Neuronal stem cell (in vitro differentiated cells): ENCODE results near the gene KRT82.
A peak's percentile ranks its signal among the peaks of the same experiment; 100 is the strongest.

Experiments used
- DNase-seq: peaks from one replicate; pipeline ENCODE4 v3.0.0-alpha.2; 2013; ENCODE audit warnings: low spot score
- H2AFZ ChIP-seq: one replicate; pipeline ENCODE4 v1.6.1; 2013; ENCODE audit warnings: mild to moderate bottlenecking, low read length, inconsistent platforms
- H2AK5ac ChIP-seq: 2 replicates; pipeline ENCODE4 v1.6.1; 2013; ENCODE audit warnings: low read depth, mild to moderate bottlenecking, inconsistent platforms, low read length, moderate library complexity, mixed read lengths
- H2BK120ac ChIP-seq: 2 replicates; pipeline ENCODE4 v1.6.1; 2013; ENCODE audit warnings: low read depth, mild to moderate bottlenecking, inconsistent platforms, low read length, moderate library complexity, mixed read lengths
- H2BK12ac ChIP-seq: one replicate; pipeline ENCODE4 v1.6.1; 2013; ENCODE audit warnings: low read length, inconsistent platforms
- H2BK15ac ChIP-seq: 2 replicates; pipeline ENCODE4 v1.6.1; 2013; ENCODE audit warnings: mild to moderate bottlenecking, low read length, inconsistent platforms, mixed read lengths
- H2BK5ac ChIP-seq: one replicate; pipeline ENCODE4 v1.6.1; 2013; ENCODE audit warnings: inconsistent platforms, mild to moderate bottlenecking, low read length, moderate library complexity
- H3K14ac ChIP-seq: one replicate; pipeline ENCODE4 v1.6.1; 2013; ENCODE audit warnings: low read length, inconsistent platforms
- H3K18ac ChIP-seq: 2 replicates; pipeline ENCODE4 v1.6.1; 2013; ENCODE audit warnings: low read length, inconsistent platforms
- H3K23ac ChIP-seq: 2 replicates; pipeline ENCODE4 v1.6.1; 2013; ENCODE audit warnings: low read depth, mild to moderate bottlenecking, mixed read lengths, low read length, inconsistent platforms; ENCODE audit not compliant: poor library complexity
- H3K27ac ChIP-seq: replicated peaks from 3 replicates; pipeline ENCODE4 v1.5.1; 2013; ENCODE audit warnings: low read length, inconsistent platforms
- H3K27me3 ChIP-seq, 3 experiments: 2 replicates each; pipeline ENCODE4 v1.6.1; 2013; ENCODE audit warnings: low read length in 3 of 3, mild to moderate bottlenecking in 2 of 3, inconsistent platforms in 1 of 3, low read depth in 1 of 3, mixed read lengths in 1 of 3, moderate library complexity in 1 of 3; ENCODE audit not compliant: control insufficient read depth in 3 of 3, insufficient read depth in 3 of 3
- H3K36me3 ChIP-seq, 2 donors: replicated peaks in 1 of 2; 2 replicates each; pipeline ENCODE4 v1.6.1; 2013; ENCODE audit warnings: low read length in 2 of 2; ENCODE audit not compliant: control insufficient read depth in 2 of 2, insufficient read depth in 2 of 2
- H3K4ac ChIP-seq: 2 replicates; pipeline ENCODE4 v1.6.1; 2013; ENCODE audit warnings: inconsistent platforms, mild to moderate bottlenecking, low read length, moderate library complexity
- H3K4me1 ChIP-seq, 2 donors: 1 replicate in 1 of 2; 2 replicates in 1 of 2; pipeline ENCODE4 v1.6.1; 2013; ENCODE audit warnings: low read length in 2 of 2, low read depth in 1 of 2; ENCODE audit not compliant: control insufficient read depth in 2 of 2, insufficient read depth in 1 of 2
- H3K4me2 ChIP-seq: one replicate; pipeline ENCODE4 v1.6.1; 2013; ENCODE audit warnings: mild to moderate bottlenecking, low read length, inconsistent platforms; ENCODE audit not compliant: insufficient read depth, poor library complexity, severe bottlenecking
- H3K4me3 ChIP-seq, 2 donors: 2 replicates each; pipeline ENCODE4 v1.5.1; 2013; ENCODE audit warnings: low read length in 2 of 2, mild to moderate bottlenecking in 2 of 2, inconsistent platforms in 1 of 2, moderate library complexity in 1 of 2
- H3K79me1 ChIP-seq: one replicate; pipeline ENCODE4 v1.6.1; 2013; ENCODE audit warnings: low read depth, mild to moderate bottlenecking, inconsistent platforms, low read length, moderate library complexity
- H3K9ac ChIP-seq: one replicate; pipeline ENCODE4 v1.6.1; 2013; ENCODE audit warnings: mild to moderate bottlenecking, low read depth, low read length, inconsistent platforms; ENCODE audit not compliant: poor library complexity
- H3K9me3 ChIP-seq, 2 donors: replicated peaks in 1 of 2; 2 replicates each; pipeline versions ENCODE3 to v1.6.1; 2013; ENCODE audit warnings: low read length in 2 of 2, mild to moderate bottlenecking in 2 of 2, inconsistent platforms in 1 of 2, low read depth in 1 of 2, mixed read lengths in 1 of 2, moderate library complexity in 1 of 2; ENCODE audit not compliant: control insufficient read depth in 2 of 2, insufficient read depth in 1 of 2
- H4K8ac ChIP-seq: one replicate; pipeline ENCODE4 v1.6.1; 2013; ENCODE audit warnings: low read depth, mild to moderate bottlenecking, inconsistent platforms, low read length, moderate library complexity
- H4K91ac ChIP-seq: one replicate; pipeline ENCODE4 v1.6.1; 2013; ENCODE audit warnings: low read length, low read depth, mild to moderate bottlenecking, inconsistent platforms; ENCODE audit not compliant: poor library complexity
- WGBS, 2 donors: extraction: QIAGEN DNeasy Blood & Tissue Kit; methylation state at CpG; one replicate each; pipeline ENCODE4 v1.1.7; 2013; ENCODE audit warnings: missing lambda C conversion rate in 2 of 2, mixed read lengths in 1 of 2; ENCODE audit not compliant: insufficient read length in 2 of 2, insufficient replicate concordance in 1 of 2; ENCODE audit errors: extremely low coverage in 2 of 2; 5-methylcytosine and 5-hydroxymethylcytosine counted together

The KRT82 gene

DNA sequence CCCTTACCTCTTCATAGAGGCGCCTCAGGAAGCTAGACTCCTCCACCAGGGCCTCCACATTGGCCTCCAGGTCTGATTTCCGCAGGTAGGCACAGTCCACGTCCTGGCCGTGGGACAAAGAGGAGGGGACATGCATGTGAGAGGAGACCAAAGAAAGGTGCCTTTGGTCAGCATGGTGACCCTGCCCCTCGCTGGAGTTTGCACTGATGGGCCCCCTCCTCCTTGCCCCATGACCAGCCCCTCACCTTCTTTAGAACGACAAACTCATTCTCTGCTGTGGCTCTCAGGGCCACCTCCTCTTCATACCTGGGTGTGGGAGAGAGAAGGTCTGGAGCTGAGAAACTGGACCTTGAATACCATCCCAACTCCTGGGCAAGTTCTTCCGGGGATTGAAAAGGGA lies 42.1 kb downstream of the KRT82 start:
- no peak overlapping the region for H2AFZ ChIP-seq
- H2BK5ac ChIP-seq = peak overlapping the region; percentile 11
- no peak overlapping the region for H3K14ac ChIP-seq
- no peak overlapping the region for H4K8ac ChIP-seq
- DNase-seq = no peak
- no peaks in the 10 kb centered on the region for H3K36me3 ChIP-seq
- H3K9me3 ChIP-seq = no peaks in the 10 kb centered on the region
- no peaks in the 10 kb centered on the region for H3K79me1 ChIP-seq
- H3K18ac ChIP-seq = peak overlapping the region; percentile 12
- WGBS, 2 donors = no CpG with 5 or more reads among the region's 7 CpGs
- no peak overlapping the region for H3K9ac ChIP-seq
- no peak overlapping the region for H3K4ac ChIP-seq
- peak overlapping the region; percentile 76 for H3K23ac ChIP-seq
- no peak overlapping the region for H2BK15ac ChIP-seq
- H3K27me3 ChIP-seq = peaks cover 0 to 5% (median 0%) of the 10 kb centered on the region in 3 experiments
- no peak overlapping the region for H2AK5ac ChIP-seq
- H3K4me3 ChIP-seq = no peak overlapping the region
- no peak overlapping the region for H4K91ac ChIP-seq
- H2BK12ac ChIP-seq = no peak overlapping the region
- no peak overlapping the region for H2BK120ac ChIP-seq
- no peaks in the 10 kb centered on the region for H3K4me1 ChIP-seq
- no peak overlapping the region for H3K27ac ChIP-seq
- H3K4me2 ChIP-seq = no peak overlapping the region

DNA sequence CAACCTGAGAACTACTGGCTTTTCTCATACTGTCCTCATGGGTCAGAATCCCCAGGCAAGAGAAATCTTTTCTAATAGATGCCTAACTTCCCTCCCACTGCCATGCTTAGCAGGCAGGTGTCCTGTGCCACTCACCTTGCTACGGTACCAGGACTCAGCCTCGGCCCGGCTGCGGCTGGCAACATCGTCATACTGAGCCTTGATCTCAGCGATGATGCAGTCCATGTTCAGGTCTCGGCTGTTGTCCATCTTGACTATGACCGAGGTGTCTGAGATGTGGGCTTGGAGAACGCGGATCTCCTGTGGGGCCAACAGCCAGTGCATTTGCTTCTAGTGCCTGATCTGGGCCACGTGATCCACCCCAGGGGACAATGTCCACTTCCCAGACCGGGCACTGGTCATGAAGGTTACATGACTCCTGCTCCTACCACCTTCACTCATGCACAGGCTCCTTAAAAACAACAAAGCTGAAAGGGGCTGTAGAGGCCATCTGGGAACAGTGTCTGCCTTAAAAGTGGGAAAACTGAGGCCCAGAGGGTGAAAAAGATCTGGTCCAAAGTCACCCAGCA lies 42.9 kb downstream of the KRT82 start:
- H2BK15ac ChIP-seq = no peak overlapping the region
- peak overlapping the region; percentile 11 for H2BK5ac ChIP-seq
- H3K18ac ChIP-seq = no peak overlapping the region
- H2AK5ac ChIP-seq = no peak overlapping the region
- no peak overlapping the region for H4K8ac ChIP-seq
- no peak overlapping the region for H2BK12ac ChIP-seq
- no peak overlapping the region for H3K4me2 ChIP-seq
- no peaks in the 10 kb centered on the region for H3K79me1 ChIP-seq
- H3K23ac ChIP-seq = peak overlapping the region; percentile 76
- H3K4ac ChIP-seq = no peak overlapping the region
- H2BK120ac ChIP-seq = no peak overlapping the region
- no peak overlapping the region for H3K9ac ChIP-seq
- no peak overlapping the region for H3K4me3 ChIP-seq
- H3K14ac ChIP-seq = no peak overlapping the region
- no peak for DNase-seq
- H3K9me3 ChIP-seq = no peaks in the 10 kb centered on the region
- no peak overlapping the region for H3K27ac ChIP-seq
- H2AFZ ChIP-seq = no peak overlapping the region
- WGBS, 2 donors = no CpG with 5 or more reads among the region's 12 CpGs
- H4K91ac ChIP-seq = no peak overlapping the region
- H3K36me3 ChIP-seq = no peaks in the 10 kb centered on the region
- peaks cover 0 to 5% (median 0%) of the 10 kb centered on the region in 3 experiments for H3K27me3 ChIP-seq
- no peaks in the 10 kb centered on the region for H3K4me1 ChIP-seq

DNA sequence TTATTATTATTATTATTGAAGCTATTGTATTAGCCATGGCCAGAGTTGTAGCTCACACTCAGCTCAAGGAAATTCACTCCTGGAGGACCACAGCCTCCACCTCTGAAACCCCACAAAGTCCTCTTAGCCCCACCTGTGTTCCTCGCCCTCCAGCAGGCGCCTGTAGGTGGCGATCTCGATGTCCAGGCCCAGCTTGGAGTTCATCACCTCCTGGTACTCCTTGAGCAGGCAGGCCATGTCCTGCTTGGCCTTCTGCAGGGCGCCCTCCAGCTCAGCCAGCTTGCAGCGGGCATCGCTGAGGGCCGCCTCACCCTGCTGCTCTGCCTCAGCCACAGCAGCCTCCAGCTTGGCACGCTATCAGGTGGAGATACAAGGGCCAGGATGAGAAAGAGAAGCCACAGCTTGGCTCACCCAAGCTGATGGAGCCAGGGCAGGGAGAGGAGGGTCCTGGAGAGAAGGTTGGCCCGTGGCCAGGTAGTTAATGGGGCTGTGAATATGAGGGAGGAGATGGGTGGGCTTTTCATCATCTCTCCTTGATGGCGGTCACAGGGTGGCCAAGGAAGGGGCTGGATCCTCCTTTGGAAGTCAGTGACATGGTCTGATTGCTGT lies 43.9 kb downstream of the KRT82 start:
- H3K9me3 ChIP-seq = no peaks in the 10 kb centered on the region

GRCh38 chr12:52361553-52361952 lies 44.6 kb downstream of the KRT82 start:
- H4K8ac ChIP-seq = no peak overlapping the region
- H3K4me1 ChIP-seq = no peaks in the 10 kb centered on the region
- H4K91ac ChIP-seq = no peak overlapping the region
- H3K36me3 ChIP-seq = no peaks in the 10 kb centered on the region
- H3K9me3 ChIP-seq = no peaks in the 10 kb centered on the region
- H2BK5ac ChIP-seq = no peak overlapping the region
- H3K23ac ChIP-seq = no peak overlapping the region
- DNase-seq = no peak
- H3K18ac ChIP-seq = no peak overlapping the region
- no peak overlapping the region for H2AK5ac ChIP-seq
- WGBS, 2 donors = no CpG with 5 or more reads among the region's 1 CpG
- H2BK12ac ChIP-seq = no peak overlapping the region
- no peaks in the 10 kb centered on the region for H3K79me1 ChIP-seq
- H3K4ac ChIP-seq = no peak overlapping the region
- H2AFZ ChIP-seq = no peak overlapping the region
- H2BK15ac ChIP-seq = no peak overlapping the region
- H3K14ac ChIP-seq = no peak overlapping the region
- H3K4me2 ChIP-seq = no peak overlapping the region
- no peak overlapping the region for H3K9ac ChIP-seq
- H3K27ac ChIP-seq = no peak overlapping the region
- no peak overlapping the region for H2BK120ac ChIP-seq
- H3K27me3 ChIP-seq = peaks cover 0 to 8% (median 0%) of the 10 kb centered on the region in 3 experiments
- no peak overlapping the region for H3K4me3 ChIP-seq

More for the DNA sequence above, 43.9 kb downstream of the KRT82 start:
- Histone ChIP-seq H3K4me2 (no peak overlapping the region), H2BK5ac (no peak overlapping the region), H2BK12ac (no peak overlapping the region), H3K27me3 (peaks cover 0 to 8% (median 0%) of the 10 kb centered on the region in 3 experiments), H4K91ac (no peak overlapping the region), H4K8ac (no peak overlapping the region), H2AFZ (no peak overlapping the region), H3K27ac (no peak overlapping the region), H2BK120ac (peak overlapping the region; percentile 36), H3K4me1 (no peaks in the 10 kb centered on the region), H2BK15ac (no peak overlapping the region), H3K9ac (no peak overlapping the region), H3K23ac (peak overlapping the region; percentile 20), H3K4me3 (no peak overlapping the region), H3K79me1 (no peaks in the 10 kb centered on the region), H3K18ac (no peak overlapping the region), H3K4ac (no peak overlapping the region), H2AK5ac (peak overlapping the region; percentile 26), H3K14ac (no peak overlapping the region), H3K36me3 (no peaks in the 10 kb centered on the region)
- DNase-seq = no peak
- no CpG with 5 or more reads among the region's 11 CpGs for WGBS, 2 donors
